ENCODE measurements around the gene IQGAP2.
"Not testable (repeated sequence)": the region's sequence is repeated elsewhere in the genome, so short reads cannot be mapped to it uniquely, and the experiment has no call there.

Gene IQGAP2

DNA sequence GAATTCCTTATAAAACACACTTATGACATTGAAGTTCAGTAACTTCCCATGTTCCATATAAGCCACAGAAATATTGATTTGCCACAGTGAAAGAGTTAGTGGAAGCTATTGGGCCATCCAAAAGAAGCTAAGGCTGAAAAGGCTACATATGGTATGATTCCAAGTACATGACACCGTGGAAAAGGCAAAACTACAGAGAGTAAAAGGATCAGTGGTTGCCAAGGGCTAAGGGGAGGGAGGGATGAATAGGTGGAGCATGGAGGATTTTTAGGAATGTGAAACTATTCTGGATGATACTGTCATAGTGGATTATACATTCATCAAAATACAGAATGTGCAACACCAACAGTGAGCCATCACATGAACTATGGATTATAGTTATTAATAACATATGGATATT lies 110.4 kb downstream of the IQGAP2 start:
- Histone ChIP-seq H3K9ac (ENCODE audit: low read length) (no peak overlapping the region), H3K4me1 (ENCODE audit: control insufficient read depth, insufficient read depth, low read length) (peaks cover 4% of the 10 kb centered on the region), H3K36me3 (ENCODE audit: control insufficient read depth, insufficient read depth, low read length) (no peaks in the 10 kb centered on the region), H3K9me3 (ENCODE audit: control insufficient read depth, low read length) (no peaks in the 10 kb centered on the region), H3K27me3 (ENCODE audit: control insufficient read depth, insufficient read depth, low read length) (no peaks in the 10 kb centered on the region), H3K4me3 (ENCODE audit: low read length) (no peak overlapping the region)

DNA sequence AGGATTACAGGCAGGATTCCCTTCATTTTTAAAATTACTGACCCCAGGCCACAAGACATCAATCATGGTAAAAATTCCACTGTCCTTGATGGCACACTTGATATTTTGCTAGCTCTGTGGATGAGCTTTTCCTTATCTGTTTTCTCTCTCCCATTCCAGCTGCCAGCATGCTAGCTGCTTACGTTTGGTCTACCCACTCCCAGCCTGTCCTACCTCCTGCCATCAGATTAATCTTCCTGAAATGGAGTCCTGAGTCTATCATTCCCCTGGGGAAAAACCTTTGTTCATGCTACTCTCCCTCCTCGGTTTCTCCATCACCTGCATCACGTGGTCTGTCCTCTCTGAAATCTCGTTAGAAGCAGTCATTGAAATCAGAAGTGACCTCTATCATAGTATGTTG lies 111.2 kb downstream of the IQGAP2 start:
- Histone ChIP-seq H3K9me3 (ENCODE audit: control insufficient read depth, low read length) (no peaks in the 10 kb centered on the region), H3K9ac (ENCODE audit: low read length) (no peak overlapping the region), H3K27me3 (ENCODE audit: control insufficient read depth, insufficient read depth, low read length) (no peaks in the 10 kb centered on the region), H3K36me3 (ENCODE audit: control insufficient read depth, insufficient read depth, low read length) (no peaks in the 10 kb centered on the region), H3K4me3 (ENCODE audit: low read length) (no peak overlapping the region), H3K4me1 (ENCODE audit: control insufficient read depth, insufficient read depth, low read length) (peaks cover 4% of the 10 kb centered on the region)

DNA sequence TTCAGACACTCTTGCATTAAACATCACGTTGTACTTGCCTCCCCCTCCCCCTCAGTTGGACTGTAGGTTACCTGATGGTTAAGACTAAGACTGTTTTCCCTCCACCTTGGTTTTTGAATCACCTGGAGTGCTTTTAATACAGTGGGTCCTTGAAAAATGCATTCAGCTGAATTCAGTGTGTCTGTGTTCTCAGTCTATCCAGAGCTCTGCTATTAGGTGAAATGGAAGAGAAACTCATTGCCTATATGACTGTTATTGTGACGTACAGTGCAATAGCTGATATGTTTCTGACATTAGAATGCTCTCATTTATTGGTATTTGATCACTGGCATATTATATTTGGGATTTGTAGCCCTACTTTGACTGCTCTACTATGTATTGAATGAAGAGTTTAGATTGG lies 111.6 kb downstream of the IQGAP2 start:
- no peak overlapping the region for H3K9ac ChIP-seq (ENCODE audit: low read length)
- no peaks in the 10 kb centered on the region for H3K36me3 ChIP-seq (ENCODE audit: control insufficient read depth, insufficient read depth, low read length)
- peaks cover 4% of the 10 kb centered on the region for H3K4me1 ChIP-seq (ENCODE audit: control insufficient read depth, insufficient read depth, low read length)
- no peaks in the 10 kb centered on the region for H3K27me3 ChIP-seq (ENCODE audit: control insufficient read depth, insufficient read depth, low read length)
- no peak overlapping the region for H3K4me3 ChIP-seq (ENCODE audit: low read length)
- H3K9me3 ChIP-seq (ENCODE audit: control insufficient read depth, low read length), result no peaks in the 10 kb centered on the region

DNA sequence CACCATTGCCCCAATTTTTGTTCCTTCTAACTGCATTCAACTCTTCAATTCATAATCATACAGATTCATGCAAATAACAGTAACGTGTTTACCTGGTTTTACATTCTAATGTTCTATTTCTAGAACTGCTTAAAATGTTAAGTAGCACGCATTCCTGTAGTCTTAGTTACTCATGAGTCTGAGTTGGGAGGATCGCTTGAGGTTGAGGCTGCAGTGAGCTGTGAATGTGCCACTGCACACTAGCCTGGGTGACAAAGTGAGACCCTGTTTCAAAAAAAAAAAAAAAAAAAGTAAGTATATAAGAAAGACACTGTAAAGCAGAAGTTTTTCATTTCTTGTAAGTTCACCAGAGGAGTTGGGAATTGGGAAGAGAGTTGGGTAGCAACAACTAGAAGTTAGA lies 114.2 kb downstream of the IQGAP2 start:
- H3K9me3 ChIP-seq (ENCODE audit: control insufficient read depth, low read length), result no peaks in the 10 kb centered on the region
- no peaks in the 10 kb centered on the region for H3K36me3 ChIP-seq (ENCODE audit: control insufficient read depth, insufficient read depth, low read length)
- H3K27me3 ChIP-seq (ENCODE audit: control insufficient read depth, insufficient read depth, low read length), result no peaks in the 10 kb centered on the region
- H3K4me3 ChIP-seq (ENCODE audit: low read length), result no peak overlapping the region
- H3K9ac ChIP-seq (ENCODE audit: low read length), result no peak overlapping the region
- H3K4me1 ChIP-seq (ENCODE audit: control insufficient read depth, insufficient read depth, low read length), result peaks cover 15% of the 10 kb centered on the region

DNA sequence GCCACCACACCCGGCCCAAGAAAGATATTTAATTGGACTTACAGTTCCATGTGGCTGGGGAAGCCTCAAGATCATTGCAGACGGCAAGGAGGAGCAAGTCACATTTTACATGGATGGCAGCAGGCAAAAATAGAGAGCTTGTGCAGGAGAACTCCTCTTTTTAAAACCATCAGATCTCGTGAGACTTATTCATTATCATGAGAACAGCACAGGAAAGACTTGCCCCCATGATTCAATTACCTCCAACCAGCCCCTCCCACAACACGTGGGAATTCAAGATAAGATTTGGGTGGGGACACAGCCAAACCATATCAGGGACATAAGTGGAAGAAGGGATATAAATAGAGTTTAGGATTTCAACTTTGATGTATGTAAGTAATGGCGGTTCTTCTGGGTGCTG lies 115.2 kb downstream of the IQGAP2 start:
- H3K36me3 ChIP-seq (ENCODE audit: control insufficient read depth, insufficient read depth, low read length); H3K9ac ChIP-seq (ENCODE audit: low read length); H3K9me3 ChIP-seq (ENCODE audit: control insufficient read depth, low read length); H3K27me3 ChIP-seq (ENCODE audit: control insufficient read depth, insufficient read depth, low read length); H3K4me3 ChIP-seq (ENCODE audit: low read length): not testable (repeated sequence)
- peaks cover 22% of the 10 kb centered on the region for H3K4me1 ChIP-seq (ENCODE audit: control insufficient read depth, insufficient read depth, low read length)

DNA sequence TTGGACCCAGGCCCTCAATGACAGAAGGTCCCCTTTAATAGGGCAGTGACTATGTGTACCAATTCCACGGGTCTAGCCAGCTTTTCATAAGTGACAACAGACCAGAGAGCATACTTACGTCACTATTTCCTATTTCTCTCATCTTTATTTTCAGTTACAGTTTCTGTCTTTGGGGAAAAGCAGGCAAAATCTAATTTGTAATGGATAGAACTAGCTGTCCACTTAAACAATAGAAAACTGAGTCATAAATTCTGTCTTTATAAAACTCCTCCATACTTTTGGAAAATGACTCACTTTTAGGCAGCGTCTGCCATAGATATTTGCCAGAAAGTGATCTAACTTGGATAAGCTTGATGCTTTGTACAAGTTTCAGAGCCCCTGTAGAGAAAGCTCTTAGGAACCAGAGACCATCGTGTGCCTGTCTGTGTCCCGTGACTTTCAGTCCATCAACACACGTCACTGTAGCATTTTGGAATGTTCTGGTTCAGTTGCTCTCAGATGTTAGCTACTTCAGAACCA lies 118.2 kb downstream of the IQGAP2 start:
- Histone ChIP-seq H3K27me3 (ENCODE audit: control insufficient read depth, insufficient read depth, low read length) (no peaks in the 10 kb centered on the region), H3K9ac (ENCODE audit: low read length) (no peak overlapping the region), H3K36me3 (ENCODE audit: control insufficient read depth, insufficient read depth, low read length) (no peaks in the 10 kb centered on the region), H3K4me1 (ENCODE audit: control insufficient read depth, insufficient read depth, low read length) (peaks cover 36% of the 10 kb centered on the region), H3K9me3 (ENCODE audit: control insufficient read depth, low read length) (no peaks in the 10 kb centered on the region), H3K4me3 (ENCODE audit: low read length) (no peak overlapping the region)

DNA sequence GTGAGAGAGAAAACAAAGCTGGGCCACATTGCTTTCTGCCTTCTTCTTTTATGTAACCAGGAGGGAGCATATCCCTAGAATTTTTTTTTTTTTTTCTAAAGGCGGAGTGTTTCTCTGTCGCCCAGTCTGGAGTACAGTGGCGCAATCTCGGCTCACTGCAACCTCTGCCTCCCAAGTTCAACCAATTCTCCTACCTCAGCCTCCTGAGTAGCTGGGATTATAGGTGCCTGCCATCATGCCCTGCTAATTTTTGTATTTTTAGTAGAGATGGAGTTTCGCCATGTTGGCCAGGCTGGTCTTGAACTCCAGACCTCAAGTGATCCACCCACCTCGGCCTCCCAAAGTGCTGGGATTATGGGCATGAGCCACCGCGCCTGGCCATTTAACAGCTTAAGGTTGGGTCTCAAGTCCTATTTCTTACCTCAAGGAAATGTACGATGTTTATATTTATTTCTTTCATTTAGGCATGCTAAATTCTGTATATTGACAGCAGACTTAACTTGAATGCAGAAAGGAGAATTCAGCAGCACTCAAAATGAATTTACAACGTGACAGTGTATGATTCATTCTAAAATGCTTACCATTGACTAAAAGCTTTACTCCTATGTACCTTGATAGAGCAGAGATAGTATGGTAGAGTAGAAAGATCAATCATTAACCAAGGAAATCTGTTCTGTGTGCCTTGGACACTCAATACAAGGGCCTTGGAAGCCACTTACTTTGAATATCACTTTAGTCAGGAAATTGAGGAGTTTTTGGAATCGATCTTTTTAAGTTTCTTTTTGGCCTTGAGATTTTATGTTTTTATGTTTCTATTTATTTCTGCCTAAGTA lies 119.2 kb downstream of the IQGAP2 start:
- Histone ChIP-seq H3K36me3 (ENCODE audit: control insufficient read depth, insufficient read depth, low read length) (no peaks in the 10 kb centered on the region), H3K9ac (ENCODE audit: low read length) (no peak overlapping the region), H3K27me3 (ENCODE audit: control insufficient read depth, insufficient read depth, low read length) (no peaks in the 10 kb centered on the region), H3K4me1 (ENCODE audit: control insufficient read depth, insufficient read depth, low read length) (peaks cover 44% of the 10 kb centered on the region), H3K4me3 (ENCODE audit: low read length) (no peak overlapping the region), H3K9me3 (ENCODE audit: control insufficient read depth, low read length) (no peaks in the 10 kb centered on the region)

DNA sequence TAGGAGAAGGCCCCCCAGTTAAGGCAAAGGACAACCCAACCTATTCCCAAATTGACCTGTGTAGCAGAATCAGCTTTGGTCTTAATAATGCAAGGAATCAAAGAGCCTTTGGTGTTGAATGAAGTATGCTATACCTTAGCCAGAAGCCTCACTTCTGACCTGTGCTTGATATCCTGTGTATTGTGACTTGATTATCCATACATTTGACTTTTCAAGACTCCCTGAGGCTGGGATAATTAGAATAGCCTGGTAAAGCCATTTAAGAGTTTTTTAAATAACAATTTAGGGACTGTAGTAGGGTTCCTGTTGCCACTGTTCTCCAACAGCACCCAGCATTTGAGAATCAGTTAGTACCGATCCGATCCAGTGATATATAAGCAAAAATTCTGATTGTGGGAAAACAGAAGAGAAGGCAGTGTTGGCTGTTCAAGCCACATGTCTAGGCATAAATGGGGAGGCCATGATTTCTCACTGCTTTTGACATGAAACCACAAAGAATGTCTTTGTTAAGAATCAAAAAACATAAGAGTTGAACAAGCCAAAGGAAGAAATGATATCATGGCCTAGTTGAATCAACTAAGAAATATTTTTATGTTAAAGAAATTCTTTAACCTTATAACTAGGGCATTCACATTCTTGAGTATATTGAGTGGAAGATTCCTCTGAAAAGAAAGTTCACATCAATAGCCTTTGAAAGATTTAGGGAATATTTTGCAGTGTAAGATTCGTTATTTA lies 121.2 kb downstream of the IQGAP2 start:
- Histone ChIP-seq H3K9ac (ENCODE audit: low read length) (no peak overlapping the region), H3K9me3 (ENCODE audit: control insufficient read depth, low read length) (no peaks in the 10 kb centered on the region), H3K36me3 (ENCODE audit: control insufficient read depth, insufficient read depth, low read length) (no peaks in the 10 kb centered on the region), H3K4me1 (ENCODE audit: control insufficient read depth, insufficient read depth, low read length) (peaks cover 44% of the 10 kb centered on the region), H3K27me3 (ENCODE audit: control insufficient read depth, insufficient read depth, low read length) (no peaks in the 10 kb centered on the region), H3K4me3 (ENCODE audit: low read length) (no peak overlapping the region)

DNA sequence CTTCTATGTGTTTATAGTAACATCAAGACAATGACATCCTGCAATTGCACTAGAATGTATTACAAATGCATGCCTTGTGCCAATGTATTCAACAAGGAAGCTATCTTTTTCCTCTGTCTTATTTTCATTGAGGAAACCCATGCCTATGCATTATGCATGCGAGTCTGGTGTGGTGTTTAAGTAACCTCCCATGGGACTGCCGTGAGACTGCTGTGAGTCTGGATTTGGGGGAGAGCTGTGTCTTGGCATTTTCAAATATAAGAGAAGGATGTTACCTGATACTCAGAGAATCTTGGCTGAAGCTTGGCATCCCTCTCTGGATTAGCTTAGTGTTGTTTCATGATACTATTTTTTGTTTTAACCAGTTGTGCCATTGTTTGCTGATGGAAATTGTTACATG lies 121.8 kb downstream of the IQGAP2 start:
- no peak overlapping the region for H3K9ac ChIP-seq (ENCODE audit: low read length)
- no peaks in the 10 kb centered on the region for H3K36me3 ChIP-seq (ENCODE audit: control insufficient read depth, insufficient read depth, low read length)
- no peaks in the 10 kb centered on the region for H3K9me3 ChIP-seq (ENCODE audit: control insufficient read depth, low read length)
- peaks cover 44% of the 10 kb centered on the region for H3K4me1 ChIP-seq (ENCODE audit: control insufficient read depth, insufficient read depth, low read length)
- no peak overlapping the region for H3K4me3 ChIP-seq (ENCODE audit: low read length)
- no peaks in the 10 kb centered on the region for H3K27me3 ChIP-seq (ENCODE audit: control insufficient read depth, insufficient read depth, low read length)

DNA sequence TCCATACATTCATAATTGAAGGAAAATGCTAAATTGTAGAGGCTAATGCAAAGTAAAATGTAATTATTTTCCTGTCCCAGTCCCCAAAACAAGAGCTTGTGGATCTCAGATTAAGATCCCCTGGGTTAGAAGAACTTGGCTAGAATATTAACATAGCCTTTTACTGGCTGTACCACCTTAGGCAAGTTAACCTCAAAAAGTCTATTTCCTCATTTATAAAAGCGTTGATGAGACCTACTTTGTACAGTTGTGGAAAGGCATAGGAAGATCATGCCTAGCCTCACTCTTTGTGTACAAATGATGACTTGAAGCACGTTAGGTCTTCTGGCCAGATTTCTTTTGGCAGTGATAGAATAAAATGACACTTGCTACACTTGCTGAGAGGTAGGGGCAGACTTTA lies 122.9 kb downstream of the IQGAP2 start:
- H3K9me3 ChIP-seq (ENCODE audit: control insufficient read depth, low read length), result no peaks in the 10 kb centered on the region
- no peaks in the 10 kb centered on the region for H3K36me3 ChIP-seq (ENCODE audit: control insufficient read depth, insufficient read depth, low read length)
- no peak overlapping the region for H3K9ac ChIP-seq (ENCODE audit: low read length)
- no peaks in the 10 kb centered on the region for H3K27me3 ChIP-seq (ENCODE audit: control insufficient read depth, insufficient read depth, low read length)
- peaks cover 41% of the 10 kb centered on the region for H3K4me1 ChIP-seq (ENCODE audit: control insufficient read depth, insufficient read depth, low read length)
- no peak overlapping the region for H3K4me3 ChIP-seq (ENCODE audit: low read length)

DNA sequence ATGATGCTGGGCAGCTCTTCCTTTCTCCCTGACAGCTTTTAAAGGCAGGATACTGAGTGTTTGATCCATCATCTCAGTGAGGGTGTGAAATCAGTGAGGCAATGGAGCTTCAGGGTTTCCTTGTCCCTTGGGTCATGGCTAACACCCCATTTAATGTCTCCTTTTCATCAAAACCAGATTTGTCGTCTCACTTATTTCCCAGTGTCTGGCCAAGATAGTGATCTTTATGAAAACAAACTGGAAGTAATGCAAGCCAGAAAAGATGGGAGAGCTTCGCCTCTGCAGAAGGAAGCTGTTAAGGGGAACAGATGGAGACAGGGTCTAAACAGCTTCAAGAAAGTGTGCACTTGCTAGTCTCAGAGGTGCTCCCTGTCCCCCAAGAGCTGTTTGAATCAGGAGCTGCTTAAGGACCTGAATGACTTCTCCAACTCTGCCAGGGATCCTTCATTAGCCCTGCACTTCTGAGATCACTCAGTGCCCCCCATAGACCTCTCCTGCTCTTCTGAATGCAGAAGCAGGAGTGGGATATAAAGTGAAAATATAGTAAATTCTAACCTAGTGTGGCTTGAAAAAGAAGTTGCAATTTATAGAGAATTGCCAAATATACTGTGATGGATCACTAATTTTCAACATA lies 124.0 kb downstream of the IQGAP2 start:
- peaks cover 32% of the 10 kb centered on the region for H3K4me1 ChIP-seq (ENCODE audit: control insufficient read depth, insufficient read depth, low read length)
- no peaks in the 10 kb centered on the region for H3K9me3 ChIP-seq (ENCODE audit: control insufficient read depth, low read length)
- H3K9ac ChIP-seq (ENCODE audit: low read length), result no peak overlapping the region
- no peaks in the 10 kb centered on the region for H3K27me3 ChIP-seq (ENCODE audit: control insufficient read depth, insufficient read depth, low read length)
- H3K4me3 ChIP-seq (ENCODE audit: low read length), result no peak overlapping the region
- no peaks in the 10 kb centered on the region for H3K36me3 ChIP-seq (ENCODE audit: control insufficient read depth, insufficient read depth, low read length)

DNA sequence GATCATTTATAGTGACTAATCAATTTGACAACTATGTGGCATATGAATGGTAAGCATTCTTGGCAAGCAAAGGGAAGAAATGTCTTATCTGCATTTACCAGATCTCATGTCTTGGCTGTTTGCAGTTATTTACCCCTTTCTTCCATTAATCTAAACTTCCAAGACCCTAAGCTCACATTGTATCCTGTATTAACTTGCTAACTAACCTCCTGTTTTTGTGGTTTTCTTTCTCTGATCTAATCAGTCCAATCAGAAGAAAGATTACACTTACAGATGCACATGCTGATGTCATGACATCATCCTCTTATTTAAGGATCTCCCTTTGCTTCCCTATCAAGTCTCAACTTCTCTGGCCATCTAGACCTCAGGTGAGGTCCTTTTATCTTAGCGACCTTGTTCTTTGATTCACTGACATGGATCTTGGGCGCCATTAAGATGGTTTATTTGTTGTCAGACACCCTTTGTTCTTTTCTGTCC lies 124.6 kb downstream of the IQGAP2 start:
- peaks cover 27% of the 10 kb centered on the region for H3K4me1 ChIP-seq (ENCODE audit: control insufficient read depth, insufficient read depth, low read length)
- no peak overlapping the region for H3K9ac ChIP-seq (ENCODE audit: low read length)
- H3K27me3 ChIP-seq (ENCODE audit: control insufficient read depth, insufficient read depth, low read length), result no peaks in the 10 kb centered on the region
- no peaks in the 10 kb centered on the region for H3K9me3 ChIP-seq (ENCODE audit: control insufficient read depth, low read length)
- no peaks in the 10 kb centered on the region for H3K36me3 ChIP-seq (ENCODE audit: control insufficient read depth, insufficient read depth, low read length)
- H3K4me3 ChIP-seq (ENCODE audit: low read length), result no peak overlapping the region
